ENCODE results near the gene ELFN1. TPM values are rescaled to one million over a fixed set of nuclear protein-coding genes. Genes with fewer than 3 reads are reported as not detected.

The ELFN1 gene
- polyA plus RNA-seq, 1 donor, result 6.7 TPM

GRCh38 chr7:1696671-1697498 lies 26.8 kb downstream of the ELFN1 start:
- no peak for DNase-seq

DNA sequence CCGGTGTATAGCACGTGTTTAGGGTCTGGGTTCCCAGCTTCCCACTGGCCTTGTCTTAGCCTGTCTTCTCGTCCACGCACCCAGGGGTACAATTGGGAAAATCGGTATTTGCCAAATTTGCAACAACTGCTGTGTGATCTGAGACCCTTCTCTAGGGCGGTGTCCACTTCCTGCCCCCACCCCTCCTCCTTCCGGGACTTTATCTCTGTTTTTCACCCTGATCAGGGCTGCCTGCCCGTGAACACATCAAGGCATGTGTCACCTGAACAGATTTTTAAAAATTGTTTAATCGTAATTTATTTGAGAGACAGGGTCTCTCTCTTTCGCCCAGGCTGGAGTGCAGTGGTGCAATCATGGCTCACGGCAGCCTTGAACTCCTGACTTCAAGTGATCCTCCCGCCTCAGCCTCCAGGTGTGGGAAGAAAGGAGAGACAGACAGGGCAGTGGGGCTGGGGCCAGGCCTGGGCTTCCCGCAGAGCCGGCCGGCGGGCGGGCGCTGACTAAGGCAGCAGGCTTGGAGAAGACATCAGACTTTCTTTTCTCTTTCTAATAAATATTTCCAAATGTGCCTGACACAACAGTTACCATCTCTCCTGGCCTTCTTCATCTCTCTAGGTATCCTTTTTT lies 27.5 kb downstream of the ELFN1 start:
- no peak for DNase-seq

DNA sequence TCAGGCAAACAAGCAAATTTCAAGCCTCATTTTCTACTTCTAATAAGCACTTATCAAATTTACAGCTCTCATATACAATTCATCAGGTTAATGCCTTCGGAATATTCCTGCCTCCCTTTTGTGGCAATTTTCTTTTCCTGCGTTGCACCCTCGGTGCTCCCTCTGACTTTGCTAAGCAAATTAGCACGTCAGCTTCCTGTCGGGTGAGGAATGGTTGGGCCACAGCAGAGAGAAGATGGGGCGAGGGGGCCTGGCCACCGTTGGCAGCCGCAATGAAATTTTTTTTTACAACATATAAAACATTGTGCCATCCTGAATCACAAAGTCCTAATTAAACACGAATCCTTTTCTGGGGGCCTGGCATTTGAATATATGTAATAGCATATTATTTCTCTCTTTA lies 28.1 kb downstream of the ELFN1 start:
- no peak for DNase-seq

GRCh38 chr7:1698951-1699350 lies 28.9 kb downstream of the ELFN1 start:
- no peak for DNase-seq

GRCh38 chr7:1700086-1700485 lies 30.0 kb downstream of the ELFN1 start:
- no peak for DNase-seq

DNA sequence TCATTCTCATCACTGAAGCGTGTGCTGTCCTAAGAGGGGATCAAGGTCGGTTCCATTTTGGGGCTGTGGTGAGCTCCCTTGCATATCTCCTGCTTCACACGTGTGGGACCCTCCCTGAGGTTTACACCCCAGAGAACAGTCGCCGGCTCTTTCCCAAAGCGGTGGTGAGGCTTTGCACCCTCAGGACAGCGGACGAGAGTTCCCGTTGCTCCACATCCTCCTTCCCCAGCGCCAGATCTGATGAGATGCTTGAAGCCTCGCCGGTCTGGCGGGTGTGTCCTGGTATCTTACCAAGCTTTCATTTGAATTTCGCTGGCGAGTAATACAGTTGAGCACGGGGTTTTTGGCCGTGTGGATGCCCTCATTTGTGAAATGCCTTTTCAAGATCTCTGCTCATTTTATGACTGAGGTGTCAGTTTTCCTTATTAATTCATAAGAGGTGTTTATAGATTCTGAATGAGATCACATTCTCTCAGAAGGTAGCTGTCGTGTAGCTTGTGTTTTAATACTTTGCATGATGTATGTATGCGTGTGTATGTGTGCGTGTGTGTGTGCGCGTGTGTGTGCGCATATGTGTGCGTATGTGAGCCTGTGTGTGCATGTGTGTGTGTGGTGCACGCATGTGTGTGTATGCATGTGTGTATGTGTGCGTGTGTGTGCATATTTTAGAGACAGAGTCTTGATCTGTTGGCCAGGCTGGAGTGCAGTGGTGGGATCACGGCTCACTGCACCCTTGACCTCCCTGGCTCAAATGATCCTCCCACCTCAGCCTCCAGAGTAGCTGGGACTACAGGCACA lies 30.7 kb downstream of the ELFN1 start:
- DNase-seq, result no peak

DNA sequence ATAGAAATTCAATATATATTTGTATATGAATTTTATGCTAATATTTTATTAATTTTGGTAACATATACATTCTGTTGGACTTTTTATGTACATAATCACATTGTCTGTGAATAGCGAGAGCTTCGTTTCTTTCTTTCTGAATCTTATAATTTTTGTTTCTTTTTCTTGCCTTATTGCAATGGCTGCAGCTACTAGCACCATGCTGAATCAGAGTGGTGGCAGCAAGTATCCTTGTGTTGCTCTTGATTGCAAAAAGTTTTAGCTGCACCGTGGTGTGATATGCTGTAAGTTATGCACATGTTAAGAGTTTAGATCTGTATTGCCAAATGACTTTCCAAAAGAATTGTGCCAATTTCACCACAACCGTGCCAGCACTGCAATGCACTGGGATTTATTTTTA lies 32.6 kb downstream of the ELFN1 start:
- DNase-seq, result no peak

GRCh38 chr7:1703441-1703840 lies 33.4 kb downstream of the ELFN1 start:
- no peak for DNase-seq

GRCh38 chr7:1703871-1704810 lies 34.1 kb downstream of the ELFN1 start:
- DNase-seq, result no peak

- DNase-seq, result no peak
These were observed 35.0 kb downstream of the ELFN1 start for GRCh38 chr7:1704811-1705738.

DNA sequence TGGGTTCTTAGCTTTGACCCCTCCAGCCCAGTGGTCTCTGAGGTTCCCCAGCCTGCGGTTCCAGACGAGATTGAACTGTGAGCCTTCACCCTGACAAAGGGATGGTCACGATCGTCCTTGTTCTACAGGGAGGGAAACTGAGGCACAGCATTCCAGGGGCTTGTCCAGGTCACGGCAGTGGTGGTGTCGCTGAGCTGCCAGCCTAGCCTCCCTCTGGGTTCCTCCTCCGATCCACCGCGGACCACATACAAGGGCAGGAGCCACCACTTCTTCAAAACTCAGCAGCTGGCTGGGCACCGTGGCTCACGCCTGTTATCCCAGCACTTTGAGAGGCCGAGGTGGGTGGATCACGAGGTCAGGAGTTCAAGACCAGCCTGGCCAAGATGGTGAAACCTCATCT lies 35.8 kb downstream of the ELFN1 start:
- no peak for DNase-seq

GRCh38 chr7:1706381-1706720 lies 36.3 kb downstream of the ELFN1 start:
- no peak for DNase-seq

GRCh38 chr7:1706721-1707613 lies 36.9 kb downstream of the ELFN1 start:
- DNase-seq, result no peak

DNA sequence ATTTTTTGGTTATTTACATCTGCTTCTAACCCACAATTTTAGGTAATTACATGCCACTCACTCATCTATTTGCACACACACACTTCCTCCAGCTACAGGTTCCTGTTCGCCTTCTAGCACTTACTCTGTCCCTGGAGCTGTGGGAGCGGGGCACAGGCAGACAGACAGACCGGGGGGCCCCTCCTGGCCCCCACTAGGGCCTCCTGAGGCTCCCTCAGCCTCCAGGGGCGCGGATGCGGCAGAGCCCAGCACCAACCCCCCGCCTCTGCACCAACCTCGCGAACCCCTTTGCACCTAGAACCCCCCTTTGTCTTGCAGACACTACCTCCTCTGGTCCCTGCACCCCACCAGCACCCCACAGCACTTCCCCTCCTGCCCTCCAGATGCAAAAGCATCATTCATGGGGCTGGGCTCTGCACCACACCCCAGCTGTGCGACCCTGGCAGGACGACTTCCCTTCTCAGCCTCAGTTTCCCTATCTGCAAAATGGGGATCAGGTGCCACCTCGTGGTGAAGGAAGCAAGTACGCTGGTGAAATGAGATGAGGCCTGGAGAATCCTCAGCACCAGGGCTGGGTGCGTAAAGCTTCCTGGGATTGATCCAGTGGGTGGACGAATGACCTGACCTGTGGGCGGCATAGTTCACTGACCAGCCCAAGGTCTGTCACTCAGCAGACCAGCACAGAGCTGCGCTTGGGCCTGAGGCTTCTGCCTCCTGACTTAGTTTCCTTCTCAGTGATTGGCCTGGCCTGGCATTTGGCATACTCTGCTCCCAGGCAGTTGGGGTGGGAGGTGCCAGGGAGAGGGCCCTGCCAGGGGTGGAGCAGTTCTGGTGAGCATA lies 37.9 kb downstream of the ELFN1 start:
- DNase-seq, result no peak

DNA sequence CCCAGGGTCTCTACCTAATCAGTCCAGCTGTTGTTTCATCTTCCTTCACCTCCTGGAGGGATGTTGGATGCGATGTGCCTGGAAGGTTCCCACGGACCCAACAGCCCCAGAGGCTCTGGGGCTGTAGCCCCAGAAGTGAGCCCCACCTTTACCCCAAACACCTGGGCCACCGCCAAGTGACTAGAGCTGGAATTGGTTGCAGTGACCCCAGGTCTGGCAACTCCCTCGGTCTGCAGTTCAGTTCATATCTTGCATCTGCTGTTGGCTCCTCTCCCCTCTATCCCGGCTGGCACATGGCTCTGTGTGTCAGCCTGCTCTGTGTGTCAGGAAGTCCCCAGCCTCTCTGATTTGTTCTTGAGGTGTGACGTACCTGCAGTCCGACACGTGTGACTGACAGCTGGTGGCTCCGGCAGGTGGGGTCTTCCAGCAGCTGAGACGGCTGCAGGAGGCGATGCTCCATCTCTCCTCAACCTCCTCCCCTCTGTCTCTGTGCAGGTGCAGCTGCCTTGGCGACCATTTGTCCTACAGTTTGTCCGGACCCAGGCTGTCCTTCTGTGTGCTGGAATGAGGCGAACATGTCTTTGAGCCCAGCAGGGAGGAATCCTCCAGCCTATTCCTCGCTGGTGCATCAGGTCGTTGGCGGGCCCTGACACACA lies 38.6 kb downstream of the ELFN1 start:
- no peak for DNase-seq

DNA sequence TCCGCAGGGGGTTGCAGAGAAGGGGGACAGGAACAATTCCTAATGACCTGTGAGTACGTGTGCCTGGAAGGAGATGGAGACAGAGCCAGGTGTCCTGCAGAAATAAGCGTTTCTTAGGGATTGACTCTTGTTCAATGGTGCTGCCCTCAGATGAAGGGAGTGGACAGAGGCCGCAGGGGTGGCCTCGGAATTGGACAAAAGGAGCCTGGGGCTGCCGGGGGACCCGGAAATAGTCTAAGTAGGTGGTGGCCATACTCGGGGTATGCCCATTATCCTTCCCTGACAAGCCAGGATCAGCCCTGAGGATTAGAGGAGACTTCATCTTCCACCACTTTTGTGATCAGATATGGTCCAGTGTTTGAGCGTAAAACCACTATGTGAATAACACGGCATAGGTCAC lies 39.2 kb downstream of the ELFN1 start:
- no peak for DNase-seq

GRCh38 chr7:1709900-1710299 lies 39.8 kb downstream of the ELFN1 start:
- DNase-seq, result no peak

- no peak for DNase-seq
These were observed 40.9 kb downstream of the ELFN1 start for GRCh38 chr7:1710936-1711335.

Measured in hindlimb muscle (tissue), 1 donor.